ENCODE measurements around the gene PGA4. TPM values are rescaled to one million over a fixed set of nuclear protein-coding genes. Genes with fewer than 3 reads are reported as not detected.
"Not testable (repeated sequence)": the region's sequence is repeated elsewhere in the genome, so short reads cannot be mapped to it uniquely, and the experiment has no call there.

The PGA4 gene
- total RNA-seq, 6 donors from 2014 or later: 0.14 to 0.44 TPM; not detected in 4

DNA sequence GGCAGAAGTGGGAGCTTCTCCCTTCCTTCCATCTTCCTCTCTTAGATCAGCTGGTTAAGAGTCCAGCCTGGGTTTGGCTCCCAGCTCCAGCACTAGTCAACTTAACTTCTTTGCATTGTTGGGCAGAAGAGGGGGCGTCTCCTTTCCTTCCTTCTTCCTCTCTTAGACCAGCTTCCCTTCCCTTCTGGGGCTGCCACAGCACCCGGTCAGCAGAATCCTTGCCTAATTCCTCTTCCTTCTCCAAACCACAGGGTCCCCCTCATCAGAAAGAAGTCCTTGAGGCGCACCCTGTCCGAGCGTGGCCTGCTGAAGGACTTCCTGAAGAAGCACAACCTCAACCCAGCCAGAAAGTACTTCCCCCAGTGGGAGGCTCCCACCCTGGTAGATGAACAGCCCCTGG lies 545 bp downstream of the PGA4 start:
- not testable (repeated sequence) for H3K27ac ChIP-seq, H3K4me1 ChIP-seq, H3K4me3 ChIP-seq, DNase-seq, H3K27me3 ChIP-seq, H3K36me3 ChIP-seq, H3K9me3 ChIP-seq
- peak; percentile 17 to 81 for ATAC-seq (ENCODE audit: low FRiP score in 2 of 2)
- WGBS, 2 donors: no CpG with 5 or more reads among the region's 5 CpGs

DNA sequence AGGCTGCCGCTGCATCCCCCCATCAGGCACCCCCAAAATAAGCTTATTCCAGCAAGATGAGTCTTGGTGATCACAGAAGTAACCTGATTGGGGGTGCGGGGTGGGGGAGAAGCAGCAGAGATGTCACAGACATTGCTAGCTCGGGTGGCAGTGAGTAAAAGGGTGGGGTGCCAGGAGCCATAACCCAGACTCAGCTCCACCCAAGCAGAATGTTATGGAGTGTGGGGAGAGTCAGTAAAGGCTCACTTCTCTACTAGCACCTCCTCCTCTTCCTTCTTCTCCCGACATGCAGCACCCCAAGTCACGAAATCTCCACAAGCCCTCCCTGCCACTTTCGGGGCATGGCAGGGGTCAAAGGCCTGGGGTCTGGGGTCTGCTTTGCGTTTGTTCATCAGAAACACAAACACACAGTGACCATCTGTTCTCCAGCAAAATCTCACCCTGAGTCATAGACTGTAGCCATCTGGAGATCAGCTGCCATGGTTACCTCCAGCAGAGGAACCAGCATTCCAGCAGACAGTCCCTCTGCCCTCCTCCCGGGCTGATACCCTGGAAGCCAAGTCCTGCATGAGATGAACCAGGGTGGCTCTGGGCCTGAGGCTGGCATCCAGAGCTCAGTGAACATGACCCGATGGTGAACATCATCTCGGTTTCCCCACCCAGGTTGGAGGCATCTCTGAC lies 4.5 kb downstream of the PGA4 start:
- WGBS, 2 donors: no CpG with 5 or more reads among the region's 10 CpGs
- ATAC-seq (ENCODE audit: low FRiP score in 2 of 2): not testable (repeated sequence)

DNA sequence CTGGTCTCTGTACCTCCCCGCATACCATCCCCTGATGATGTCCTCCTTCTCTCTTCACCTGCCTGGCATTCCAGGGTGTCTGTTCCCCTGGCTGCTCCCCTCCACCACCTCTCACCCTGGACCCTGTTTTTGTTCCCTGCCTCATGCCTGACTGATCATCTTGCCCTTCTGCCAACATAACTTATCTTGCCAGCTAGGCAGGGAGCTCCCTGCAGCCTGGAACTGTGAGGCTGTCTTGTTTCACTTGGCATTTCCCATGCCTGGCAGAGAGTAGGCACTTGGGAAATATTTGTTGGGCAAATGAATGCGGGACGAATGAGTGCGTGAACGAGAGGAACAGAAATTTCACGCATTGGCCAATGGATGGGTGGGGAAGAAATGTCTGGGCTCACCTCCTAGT lies 7.3 kb downstream of the PGA4 start:
- H3K36me3 ChIP-seq; H3K27me3 ChIP-seq; H3K4me1 ChIP-seq; H3K27ac ChIP-seq; DNase-seq; H3K9me3 ChIP-seq; ATAC-seq (ENCODE audit: low FRiP score in 2 of 2); H3K4me3 ChIP-seq: not testable (repeated sequence)
- no CpG with 5 or more reads among the region's 6 CpGs for WGBS, 2 donors

More for the DNA sequence above, 4.5 kb downstream of the PGA4 start:
- H3K27me3 ChIP-seq, DNase-seq, H3K4me1 ChIP-seq, H3K27ac ChIP-seq, H3K4me3 ChIP-seq, H3K36me3 ChIP-seq, H3K9me3 ChIP-seq: not testable (repeated sequence)

DNA sequence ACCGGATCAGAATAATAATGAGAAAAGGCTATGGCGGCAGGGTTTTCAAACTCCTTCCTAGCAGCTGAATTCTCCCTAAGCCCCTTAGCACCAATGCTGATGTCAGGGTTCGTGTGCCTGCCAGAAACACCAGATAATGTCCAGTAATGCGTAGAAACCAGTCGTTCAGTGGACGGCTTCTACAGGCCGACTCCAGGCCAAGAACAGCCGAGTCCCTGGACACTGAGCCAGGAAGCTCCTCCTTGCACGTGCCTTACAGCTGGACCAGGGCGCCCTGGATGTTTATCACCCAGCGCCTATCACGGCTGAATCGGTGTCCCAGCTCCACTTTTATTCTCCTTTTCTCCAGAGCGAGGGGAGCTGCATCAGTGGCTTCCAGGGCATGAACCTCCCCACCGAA lies 8.9 kb downstream of the PGA4 start:
- not testable (repeated sequence) for H3K27ac ChIP-seq, H3K4me3 ChIP-seq, H3K27me3 ChIP-seq, H3K4me1 ChIP-seq, H3K36me3 ChIP-seq, DNase-seq, H3K9me3 ChIP-seq
- ATAC-seq (ENCODE audit: low FRiP score in 2 of 2): peak in 1 of 2 donors; percentile 57
- WGBS, 2 donors: no CpG with 5 or more reads among the region's 15 CpGs

DNA sequence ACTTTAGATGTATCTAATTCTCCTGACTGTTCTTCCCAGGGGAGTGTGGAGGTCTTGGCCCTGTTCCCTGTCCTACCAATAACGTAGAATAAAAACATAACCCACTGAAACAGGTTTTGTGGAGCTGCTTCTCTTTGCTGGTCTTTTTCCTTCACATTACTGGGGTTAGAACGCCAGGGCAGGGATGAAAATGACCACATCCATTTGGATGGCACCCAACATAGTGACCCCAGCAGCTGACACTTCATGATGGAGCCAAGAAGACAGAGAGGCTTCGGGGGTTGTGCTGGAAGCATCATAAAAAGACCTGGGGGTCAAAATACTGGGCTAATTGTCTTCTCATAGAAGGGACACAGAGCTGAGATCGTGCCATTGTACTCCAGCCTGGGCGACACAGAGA lies 9.4 kb downstream of the PGA4 start:
- not testable (repeated sequence) for H3K27me3 ChIP-seq; DNase-seq; H3K9me3 ChIP-seq; H3K4me1 ChIP-seq; H3K36me3 ChIP-seq; H3K27ac ChIP-seq; ATAC-seq (ENCODE audit: low FRiP score in 2 of 2); H3K4me3 ChIP-seq
- WGBS, 2 donors: 56% methylated on average over 2 of the region's 5 CpGs; no CpG with 5 or more reads in 1 of the 2 donors

DNA sequence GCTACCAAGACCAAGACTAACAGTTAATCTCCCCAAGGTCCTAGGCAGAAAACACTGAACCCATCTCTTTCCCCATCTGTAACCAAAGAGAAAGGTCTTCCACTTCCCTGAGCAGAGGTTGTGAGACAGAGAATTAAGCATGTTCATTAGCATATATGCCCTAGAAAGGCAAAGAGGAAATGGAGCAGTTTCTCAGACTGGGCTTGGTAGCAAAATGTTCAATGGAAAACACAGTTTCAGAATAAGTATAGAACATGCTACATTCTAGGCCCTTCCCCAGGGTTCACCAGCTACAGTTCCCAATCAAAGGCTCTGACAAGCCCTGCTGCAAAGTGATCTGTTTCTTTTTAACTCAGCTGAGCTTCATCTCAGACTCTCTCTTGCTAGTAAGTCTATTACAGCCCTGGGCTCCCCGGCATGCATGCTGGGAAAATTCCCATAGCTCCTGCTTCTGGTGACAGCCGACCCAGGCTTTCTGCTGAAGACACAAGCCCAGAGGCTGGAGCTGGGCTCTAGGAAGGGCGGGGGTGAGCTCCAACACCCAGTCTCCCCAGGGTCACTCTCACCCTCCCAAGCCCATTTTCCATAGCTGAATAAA lies 10.5 kb downstream of the PGA4 start:
- no CpG with 5 or more reads among the region's 3 CpGs for WGBS, 2 donors

DNA sequence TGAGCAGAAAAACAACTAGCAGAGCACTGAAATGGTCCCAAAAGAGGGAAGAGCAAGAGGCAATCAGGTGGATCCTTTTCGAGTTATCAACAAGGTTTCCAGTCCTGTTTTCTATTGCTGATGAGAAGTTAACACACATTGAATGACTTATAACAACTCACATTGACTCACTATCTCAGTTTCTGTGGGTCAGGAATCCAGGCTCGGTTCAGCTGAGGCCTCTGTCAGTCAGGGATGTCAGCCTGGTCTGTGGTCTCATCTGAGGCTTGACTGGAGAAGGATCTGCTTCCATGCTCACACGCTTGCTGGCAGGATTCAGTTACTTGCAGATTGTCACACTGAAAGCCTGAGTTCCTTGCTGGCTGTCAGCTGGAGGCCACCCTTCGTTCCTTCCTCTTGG lies 15.0 kb downstream of the PGA4 start:
- WGBS, 2 donors: no CpG with 5 or more reads among the region's 4 CpGs
- H3K27ac ChIP-seq; H3K27me3 ChIP-seq; H3K4me3 ChIP-seq; ATAC-seq (ENCODE audit: low FRiP score in 2 of 2); H3K9me3 ChIP-seq; H3K4me1 ChIP-seq; DNase-seq; H3K36me3 ChIP-seq: not testable (repeated sequence)

More for the DNA sequence above, 10.5 kb downstream of the PGA4 start:
- H3K27ac ChIP-seq; H3K36me3 ChIP-seq; DNase-seq; H3K4me3 ChIP-seq; H3K27me3 ChIP-seq; H3K4me1 ChIP-seq; H3K9me3 ChIP-seq; ATAC-seq (ENCODE audit: low FRiP score in 2 of 2): not testable (repeated sequence)

DNA sequence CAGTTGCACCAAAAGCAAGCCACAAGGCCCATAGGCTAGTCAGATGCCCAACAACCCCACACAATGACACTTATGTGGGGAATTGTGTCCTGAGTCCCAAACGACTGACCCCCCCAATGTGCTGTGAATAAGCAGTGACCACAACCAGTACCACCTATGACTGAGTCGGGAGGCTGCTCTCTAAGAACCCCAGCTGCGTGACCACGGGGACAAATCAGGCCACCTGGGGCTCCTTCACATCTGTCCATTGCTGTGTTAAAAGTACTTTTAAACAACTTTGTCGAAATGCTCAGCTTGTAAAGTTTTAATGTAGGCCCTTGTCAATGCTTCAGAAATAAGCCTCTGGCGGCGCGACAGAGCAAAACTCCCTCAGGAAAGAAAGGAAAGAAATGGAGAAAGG lies 18.1 kb downstream of the PGA4 start:
- H3K4me1 ChIP-seq; H3K4me3 ChIP-seq; ATAC-seq (ENCODE audit: low FRiP score in 2 of 2); H3K27ac ChIP-seq; H3K36me3 ChIP-seq; H3K9me3 ChIP-seq; H3K27me3 ChIP-seq; DNase-seq: not testable (repeated sequence)
- WGBS, 2 donors: 70 to 77% methylated on average over 6 to 8 of the region's 8 CpGs

DNA sequence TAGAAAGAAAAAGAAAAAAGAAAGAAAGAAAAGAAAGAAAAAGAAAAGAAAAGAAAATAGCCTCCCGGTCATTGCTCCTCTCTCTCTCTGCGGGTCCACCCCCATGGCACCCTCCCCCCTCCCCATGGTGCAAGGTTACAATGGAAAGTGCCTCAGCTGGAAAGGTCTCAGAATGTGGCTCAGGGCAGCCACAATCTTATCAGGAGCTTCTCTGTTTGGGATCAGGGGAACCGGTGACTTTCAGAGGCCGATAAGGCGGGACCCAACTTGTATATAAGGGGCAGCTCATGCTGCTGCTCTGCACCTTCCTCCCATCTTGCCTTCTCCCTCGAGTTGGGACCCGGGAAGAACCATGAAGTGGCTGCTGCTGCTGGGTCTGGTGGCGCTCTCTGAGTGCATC lies 18.7 kb downstream of the PGA4 start, which contains the start of gene PGA5:
PGA5 (plus strand) TSS at position 301 of the 400 bp plus-strand sequence; CDS start at position 353, 52 bp downstream.
- not testable (repeated sequence) for H3K4me1 ChIP-seq; DNase-seq; H3K27me3 ChIP-seq; H3K36me3 ChIP-seq; H3K4me3 ChIP-seq; H3K27ac ChIP-seq; ATAC-seq (ENCODE audit: low FRiP score in 2 of 2); H3K9me3 ChIP-seq
- no CpG with 5 or more reads among the region's 8 CpGs for WGBS, 2 donors

DNA sequence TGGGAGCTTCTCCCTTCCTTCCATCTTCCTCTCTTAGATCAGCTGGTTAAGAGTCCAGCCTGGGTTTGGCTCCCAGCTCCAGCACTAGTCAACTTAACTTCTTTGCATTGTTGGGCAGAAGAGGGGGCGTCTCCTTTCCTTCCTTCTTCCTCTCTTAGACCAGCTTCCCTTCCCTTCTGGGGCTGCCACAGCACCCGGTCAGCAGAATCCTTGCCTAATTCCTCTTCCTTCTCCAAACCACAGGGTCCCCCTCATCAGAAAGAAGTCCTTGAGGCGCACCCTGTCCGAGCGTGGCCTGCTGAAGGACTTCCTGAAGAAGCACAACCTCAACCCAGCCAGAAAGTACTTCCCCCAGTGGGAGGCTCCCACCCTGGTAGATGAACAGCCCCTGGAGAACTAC lies 19.4 kb downstream of the PGA4 start:
- not testable (repeated sequence) for H3K27ac ChIP-seq, DNase-seq, H3K27me3 ChIP-seq, H3K36me3 ChIP-seq, H3K9me3 ChIP-seq, H3K4me3 ChIP-seq, H3K4me1 ChIP-seq
- peak in 1 of 2 donors; percentile 74 for ATAC-seq (ENCODE audit: low FRiP score in 2 of 2)
- WGBS, 2 donors: no CpG with 5 or more reads among the region's 5 CpGs

DNA sequence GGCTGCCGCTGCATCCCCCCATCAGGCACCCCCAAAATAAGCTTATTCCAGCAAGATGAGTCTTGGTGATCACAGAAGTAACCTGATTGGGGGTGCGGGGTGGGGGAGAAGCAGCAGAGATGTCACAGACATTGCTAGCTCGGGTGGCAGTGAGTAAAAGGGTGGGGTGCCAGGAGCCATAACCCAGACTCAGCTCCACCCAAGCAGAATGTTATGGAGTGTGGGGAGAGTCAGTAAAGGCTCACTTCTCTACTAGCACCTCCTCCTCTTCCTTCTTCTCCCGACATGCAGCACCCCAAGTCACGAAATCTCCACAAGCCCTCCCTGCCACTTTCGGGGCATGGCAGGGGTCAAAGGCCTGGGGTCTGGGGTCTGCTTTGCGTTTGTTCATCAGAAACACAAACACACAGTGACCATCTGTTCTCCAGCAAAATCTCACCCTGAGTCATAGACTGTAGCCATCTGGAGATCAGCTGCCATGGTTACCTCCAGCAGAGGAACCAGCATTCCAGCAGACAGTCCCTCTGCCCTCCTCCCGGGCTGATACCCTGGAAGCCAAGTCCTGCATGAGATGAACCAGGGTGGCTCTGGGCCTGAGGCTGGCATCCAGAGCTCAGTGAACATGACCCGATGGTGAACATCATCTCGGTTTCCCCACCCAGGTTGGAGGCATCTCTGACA lies 23.3 kb downstream of the PGA4 start:
- WGBS, 2 donors: no CpG with 5 or more reads among the region's 10 CpGs
- not testable (repeated sequence) for H3K4me3 ChIP-seq; H3K9me3 ChIP-seq; DNase-seq; H3K27ac ChIP-seq; H3K4me1 ChIP-seq; ATAC-seq (ENCODE audit: low FRiP score in 2 of 2); H3K27me3 ChIP-seq; H3K36me3 ChIP-seq

DNA sequence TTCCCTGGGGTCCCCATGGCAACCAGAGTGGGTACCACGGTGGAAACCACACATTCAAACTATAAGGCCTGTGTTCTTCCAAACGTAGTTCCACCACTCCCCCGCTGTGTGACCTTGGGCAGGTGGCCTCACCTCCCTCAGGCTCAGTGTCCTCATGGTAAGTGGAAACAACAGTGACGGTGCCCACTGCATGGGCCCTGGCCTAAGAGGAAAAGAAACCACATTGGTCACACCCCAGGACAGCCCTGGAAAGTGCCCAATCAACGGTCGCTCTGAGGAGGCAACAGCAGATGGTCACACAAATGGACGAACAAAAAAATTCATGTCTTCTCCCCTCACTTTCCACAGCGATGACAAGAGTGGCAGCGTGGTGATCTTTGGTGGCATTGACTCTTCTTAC lies 25.9 kb downstream of the PGA4 start:
- not testable (repeated sequence) for H3K4me1 ChIP-seq; H3K27me3 ChIP-seq; H3K9me3 ChIP-seq; H3K27ac ChIP-seq; H3K4me3 ChIP-seq; ATAC-seq (ENCODE audit: low FRiP score in 2 of 2); H3K36me3 ChIP-seq; DNase-seq
- WGBS, 2 donors: 88 to 92% methylated on average over 8 to 9 of the region's 9 CpGs

DNA sequence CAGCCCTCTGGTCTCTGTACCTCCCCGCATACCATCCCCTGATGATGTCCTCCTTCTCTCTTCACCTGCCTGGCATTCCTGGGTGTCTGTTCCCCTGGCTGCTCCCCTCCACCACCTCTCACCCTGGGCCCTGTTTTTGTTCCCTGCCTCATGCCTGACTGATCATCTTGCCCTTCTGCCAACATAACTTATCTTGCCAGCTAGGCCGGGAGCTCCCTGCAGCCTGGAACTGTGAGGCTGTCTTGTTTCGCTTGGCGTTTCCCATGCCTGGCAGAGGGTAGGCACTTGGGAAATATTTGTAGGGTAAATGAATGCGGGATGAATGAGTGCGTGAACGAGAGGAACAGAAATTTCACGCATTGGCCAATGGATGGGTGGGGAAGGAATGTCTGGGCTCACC lies 27.1 kb downstream of the PGA4 start:
- 89 to 90% methylated on average over 8 of the region's 8 CpGs for WGBS, 2 donors
- not testable (repeated sequence) for H3K27me3 ChIP-seq; DNase-seq; H3K4me3 ChIP-seq; H3K4me1 ChIP-seq; H3K9me3 ChIP-seq; H3K27ac ChIP-seq; ATAC-seq (ENCODE audit: low FRiP score in 2 of 2); H3K36me3 ChIP-seq

All from upper lobe of left lung (tissue), 6 donors.